Peyer's patch (tissue), 4 donors: ENCODE results near the gene MGA.

Source experiments
- POLR2A ChIP-seq, 2 donors: fragments of 450-650 bp; IDR thresholded peaks; one replicate each; pipeline ENCODE4 v1.5.1; 2017; ENCODE audit warnings: antibody characterized with exemption in 2 of 2, mild to moderate bottlenecking in 2 of 2, moderate library complexity in 2 of 2
- TF ChIP-seq, protein P1 (sequence below), 6 experiments: fragments of 450-650 bp in 4 of 6; fragments of 200-600 bp in 2 of 6; sonication (generic) in 1 of 6; IDR thresholded peaks; one replicate each; pipeline ENCODE4 v1.5.1; 2017 to 2019; ENCODE audit warnings: antibody characterized with exemption in 6 of 6, mild to moderate bottlenecking in 3 of 6, moderate library complexity in 1 of 6

- TF ChIP-seq, protein P1, sequence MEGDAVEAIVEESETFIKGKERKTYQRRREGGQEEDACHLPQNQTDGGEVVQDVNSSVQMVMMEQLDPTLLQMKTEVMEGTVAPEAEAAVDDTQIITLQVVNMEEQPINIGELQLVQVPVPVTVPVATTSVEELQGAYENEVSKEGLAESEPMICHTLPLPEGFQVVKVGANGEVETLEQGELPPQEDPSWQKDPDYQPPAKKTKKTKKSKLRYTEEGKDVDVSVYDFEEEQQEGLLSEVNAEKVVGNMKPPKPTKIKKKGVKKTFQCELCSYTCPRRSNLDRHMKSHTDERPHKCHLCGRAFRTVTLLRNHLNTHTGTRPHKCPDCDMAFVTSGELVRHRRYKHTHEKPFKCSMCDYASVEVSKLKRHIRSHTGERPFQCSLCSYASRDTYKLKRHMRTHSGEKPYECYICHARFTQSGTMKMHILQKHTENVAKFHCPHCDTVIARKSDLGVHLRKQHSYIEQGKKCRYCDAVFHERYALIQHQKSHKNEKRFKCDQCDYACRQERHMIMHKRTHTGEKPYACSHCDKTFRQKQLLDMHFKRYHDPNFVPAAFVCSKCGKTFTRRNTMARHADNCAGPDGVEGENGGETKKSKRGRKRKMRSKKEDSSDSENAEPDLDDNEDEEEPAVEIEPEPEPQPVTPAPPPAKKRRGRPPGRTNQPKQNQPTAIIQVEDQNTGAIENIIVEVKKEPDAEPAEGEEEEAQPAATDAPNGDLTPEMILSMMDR (IDR thresholded peaks at IDR 0.05), result no peak
- no peak for TF ChIP-seq POLR2A (IDR thresholded peaks at IDR 0.05)
These were observed 893 bp downstream of the MGA start for GRCh38 chr15:41661078-41661517.
